T47D (cell line): ENCODE measurements around the gene TAS2R1.

Experiments
- DNase-seq, 2 experiments: peaks; one replicate each; pipeline versions ENCODE4 v3.0.0 to v3.0.0-alpha.2; 2011 to 2012; ENCODE audit warnings: low read depth in 1 of 2, low spot score in 1 of 2
- JUND ChIP-seq: IDR thresholded peaks from 2 replicates; pipeline ENCODE4 v1.6.1; 2012; ENCODE audit warnings: low read depth
- in situ Hi-C: cut with HindIII; loops from 2 replicates; pipeline ENCODE4 v1.10.0; 2016; ENCODE audit warnings: low sequenced_read_pairs, low pct_unique_long_range_greater_than_20kb

TAS2R1 gene

GRCh38 chr5:9596824-9597223 is 33.3 kb downstream of the TAS2R1 start:
- no peak for TF ChIP-seq JUND
- no peak for DNase-seq
- in situ Hi-C loops = no loop called here

- no peak for TF ChIP-seq JUND
- in situ Hi-C loops = no loop called here
- no peak for DNase-seq
Observed at GRCh38 chr5:9596171-9596780, 33.9 kb downstream of the TAS2R1 start.

- TF ChIP-seq JUND = no peak
- in situ Hi-C loops = no loop called here
- DNase-seq = no peak
Observed at GRCh38 chr5:9594913-9595312, 35.2 kb downstream of the TAS2R1 start.

- no peak for TF ChIP-seq JUND
- DNase-seq = no peak
- in situ Hi-C loops = no loop called here
Observed at GRCh38 chr5:9589049-9589835, 40.9 kb downstream of the TAS2R1 start.

GRCh38 chr5:9588254-9588653 is 41.9 kb downstream of the TAS2R1 start:
- no peak for DNase-seq
- TF ChIP-seq JUND = no peak
- in situ Hi-C loops = no loop called here

- no peak for TF ChIP-seq JUND
- in situ Hi-C loops = no loop called here
- DNase-seq = peak in 1 of 2 experiments; percentile 5
Observed at GRCh38 chr5:9587135-9587534, 43.0 kb downstream of the TAS2R1 start.

GRCh38 chr5:9582406-9582805 is 47.7 kb downstream of the TAS2R1 start:
- in situ Hi-C loops = no loop called here
- TF ChIP-seq JUND = no peak
- DNase-seq = no peak
